Measurements from ENCODE around the gene RPL10. TPM values are rescaled to one million over a fixed set of nuclear protein-coding genes. Genes with fewer than 3 reads are reported as not detected.

RPL10 gene
- total RNA-seq, 2 donors from 2014 or later, result 1,915 to 2,641 TPM

DNA sequence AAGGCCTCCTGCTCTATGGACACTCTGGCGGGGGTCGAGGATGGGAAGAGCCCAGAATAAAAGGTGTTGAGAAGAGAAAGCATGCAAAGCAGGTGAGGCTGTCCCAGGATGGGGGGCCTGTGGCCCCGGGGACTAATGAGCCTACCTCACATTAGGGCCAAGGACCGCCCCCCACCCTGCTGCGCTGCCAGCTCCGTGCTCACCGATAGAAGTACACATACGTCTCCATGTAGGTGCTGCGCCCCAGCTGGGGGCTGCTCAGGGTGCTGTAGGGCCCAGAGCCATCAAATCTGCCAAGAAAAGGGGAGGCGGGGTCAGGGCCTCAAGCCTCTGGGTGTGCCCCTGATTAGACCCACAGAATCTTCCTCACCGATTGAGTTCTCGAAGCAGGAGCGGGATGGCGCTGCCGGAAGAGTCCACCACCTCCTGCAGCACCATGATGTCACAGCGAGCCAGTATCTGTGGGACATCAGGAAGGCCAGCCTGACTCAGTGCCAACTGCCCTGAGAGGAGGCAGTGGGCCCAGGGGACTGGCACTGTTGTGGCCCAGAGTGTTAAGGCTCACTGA, 6.5 kb downstream of the RPL10 start:
- no peak overlapping the region for H3K4me3 ChIP-seq
- no peaks in the 10 kb centered on the region for H3K36me3 ChIP-seq
- H3K4me1 ChIP-seq, result no peaks in the 10 kb centered on the region
- H3K9ac ChIP-seq (ENCODE audit: low read depth in 2 of 2, low read length in 2 of 2), result no peak overlapping the region
- TF ChIP-seq, protein P1, sequence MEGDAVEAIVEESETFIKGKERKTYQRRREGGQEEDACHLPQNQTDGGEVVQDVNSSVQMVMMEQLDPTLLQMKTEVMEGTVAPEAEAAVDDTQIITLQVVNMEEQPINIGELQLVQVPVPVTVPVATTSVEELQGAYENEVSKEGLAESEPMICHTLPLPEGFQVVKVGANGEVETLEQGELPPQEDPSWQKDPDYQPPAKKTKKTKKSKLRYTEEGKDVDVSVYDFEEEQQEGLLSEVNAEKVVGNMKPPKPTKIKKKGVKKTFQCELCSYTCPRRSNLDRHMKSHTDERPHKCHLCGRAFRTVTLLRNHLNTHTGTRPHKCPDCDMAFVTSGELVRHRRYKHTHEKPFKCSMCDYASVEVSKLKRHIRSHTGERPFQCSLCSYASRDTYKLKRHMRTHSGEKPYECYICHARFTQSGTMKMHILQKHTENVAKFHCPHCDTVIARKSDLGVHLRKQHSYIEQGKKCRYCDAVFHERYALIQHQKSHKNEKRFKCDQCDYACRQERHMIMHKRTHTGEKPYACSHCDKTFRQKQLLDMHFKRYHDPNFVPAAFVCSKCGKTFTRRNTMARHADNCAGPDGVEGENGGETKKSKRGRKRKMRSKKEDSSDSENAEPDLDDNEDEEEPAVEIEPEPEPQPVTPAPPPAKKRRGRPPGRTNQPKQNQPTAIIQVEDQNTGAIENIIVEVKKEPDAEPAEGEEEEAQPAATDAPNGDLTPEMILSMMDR (IDR thresholded peaks at IDR 0.05), result no peak
- intact Hi-C loops (cut with DNase I), result loop anchor here (5.0 kb wide), 1 partner anchor 128 kb away; no protein-coding TSS in a partner anchor
- no peak overlapping the region for H3K27ac ChIP-seq
- DNase-seq, result no peak
- no peaks in the 10 kb centered on the region for H3K9me3 ChIP-seq
- no peaks in the 10 kb centered on the region for H3K27me3 ChIP-seq

DNA sequence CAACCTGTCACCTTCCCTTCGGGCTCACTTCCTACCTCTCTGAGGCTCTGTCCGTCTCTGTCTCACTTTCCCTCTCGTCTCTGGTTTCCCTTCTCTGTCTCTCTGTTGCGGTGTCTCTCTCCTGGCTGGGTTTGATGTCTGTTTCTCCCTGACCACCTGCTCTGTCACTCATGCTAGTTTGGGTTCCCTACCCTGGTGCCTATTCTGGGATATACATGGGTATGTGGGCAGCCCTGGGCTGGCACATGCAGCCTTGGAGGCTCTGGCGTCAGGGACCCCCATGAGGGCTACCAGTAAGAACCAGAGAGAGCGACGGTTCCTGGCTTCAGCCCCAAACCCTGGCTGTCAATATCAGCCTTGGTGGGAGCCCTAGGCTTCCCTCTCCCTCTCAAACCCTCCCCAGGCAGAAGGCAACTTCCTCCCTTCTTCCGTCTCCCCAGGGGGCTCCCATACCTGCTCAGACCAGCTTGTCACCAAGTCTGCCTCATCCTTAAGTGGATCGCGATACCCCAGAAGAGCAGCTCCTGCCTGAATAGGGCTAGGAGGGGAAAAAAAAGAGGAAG, 10.6 kb downstream of the RPL10 start:
- no peak for DNase-seq
- Histone ChIP-seq H3K4me1 (no peaks in the 10 kb centered on the region), H3K9me3 (no peaks in the 10 kb centered on the region), H3K27me3 (no peaks in the 10 kb centered on the region), H3K27ac (peak overlapping the region; percentile 15), H3K36me3 (no peaks in the 10 kb centered on the region), H3K4me3 (peak overlapping the region; percentile 16), H3K9ac (ENCODE audit: low read depth in 2 of 2, low read length in 2 of 2) (peak overlapping the region; percentile 30 to 72)
- TF ChIP-seq, protein P1 (IDR thresholded peaks at IDR 0.05), result no peak
- intact Hi-C loops (cut with DNase I), result no loop called here

DNA sequence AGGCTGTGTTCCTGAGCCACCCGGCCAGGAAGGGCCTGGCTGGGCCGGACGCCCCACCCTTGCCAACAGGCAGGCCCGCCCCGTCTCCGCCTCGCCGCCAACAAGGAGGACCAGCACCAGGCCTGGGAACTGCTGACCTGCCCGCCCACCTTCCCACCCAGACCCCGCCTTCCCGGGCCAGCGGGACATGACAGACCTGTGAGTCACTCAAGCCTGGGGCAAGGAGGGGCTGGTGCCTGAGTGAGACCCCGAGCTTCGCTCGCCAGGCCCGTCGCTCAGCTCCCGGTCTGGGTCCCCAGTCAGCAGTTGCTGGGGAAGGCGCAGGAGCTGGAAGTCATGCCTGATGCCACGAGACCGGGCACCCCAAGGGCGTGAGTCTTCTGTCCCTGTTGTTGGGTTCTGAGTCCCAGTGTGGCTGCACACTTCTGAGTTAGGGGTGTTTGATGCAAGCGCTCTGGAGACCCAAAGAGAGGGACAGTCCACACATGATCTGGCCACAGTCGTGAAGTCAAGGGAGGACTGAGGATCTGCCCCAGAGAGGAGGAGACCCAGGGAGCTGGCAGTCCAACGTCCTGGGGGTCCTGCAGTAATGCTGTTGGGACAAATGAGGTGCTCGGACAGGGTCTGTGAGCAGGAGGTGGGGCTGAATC, 11.2 kb downstream of the RPL10 start, which contains the start of gene DNASE1L1:
DNASE1L1 (minus strand) TSS at position 33 of the 650 bp plus-strand sequence. CDS start 3,686 bp downstream, outside the sequence.
- Histone ChIP-seq H3K36me3 (no peaks in the 10 kb centered on the region), H3K4me1 (no peaks in the 10 kb centered on the region), H3K27ac (peak within 1 kb of the TSS; percentile 71), H3K27me3 (no peaks in the 10 kb centered on the region), H3K4me3 (peak within 1 kb of the TSS; percentile 16), H3K9me3 (no peaks in the 10 kb centered on the region), H3K9ac (ENCODE audit: low read depth in 2 of 2, low read length in 2 of 2) (peak within 1 kb of the TSS; percentile 30 to 72)
- intact Hi-C loops (cut with DNase I), result no loop called here
- peak; percentile 91 for DNase-seq
- TF ChIP-seq, protein P1 (IDR thresholded peaks at IDR 0.05), result no peak

DNA sequence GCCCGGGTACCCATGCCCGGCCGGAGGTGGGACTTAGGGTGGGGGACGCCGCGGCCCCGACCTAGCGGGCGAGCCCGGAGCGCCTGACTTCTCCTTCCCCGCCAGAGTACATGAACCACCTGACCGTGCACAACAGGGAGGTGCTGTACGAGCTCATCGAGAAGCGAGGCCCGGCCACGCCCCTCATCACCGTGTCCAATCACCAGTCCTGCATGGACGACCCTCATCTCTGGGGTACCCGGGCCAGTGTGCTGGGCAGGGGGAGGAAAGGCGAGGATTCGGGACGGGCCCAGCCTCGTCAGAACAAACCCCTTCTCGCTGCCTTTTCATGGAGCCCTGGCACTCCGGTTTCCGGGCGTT, 13.8 kb downstream of the RPL10 start:
- TF ChIP-seq, protein P1 (IDR thresholded peaks at IDR 0.05), result no peak
- Histone ChIP-seq H3K36me3 (no peaks in the 10 kb centered on the region), H3K9me3 (no peaks in the 10 kb centered on the region), H3K4me3 (peak overlapping the region; percentile 72), H3K27me3 (no peaks in the 10 kb centered on the region), H3K4me1 (no peaks in the 10 kb centered on the region), H3K27ac (peak overlapping the region; percentile 89), H3K9ac (ENCODE audit: low read depth in 2 of 2, low read length in 2 of 2) (peak overlapping the region; percentile 81 to 84)
- DNase-seq, result peak; percentile 79
- intact Hi-C loops (cut with DNase I), result no loop called here

DNA sequence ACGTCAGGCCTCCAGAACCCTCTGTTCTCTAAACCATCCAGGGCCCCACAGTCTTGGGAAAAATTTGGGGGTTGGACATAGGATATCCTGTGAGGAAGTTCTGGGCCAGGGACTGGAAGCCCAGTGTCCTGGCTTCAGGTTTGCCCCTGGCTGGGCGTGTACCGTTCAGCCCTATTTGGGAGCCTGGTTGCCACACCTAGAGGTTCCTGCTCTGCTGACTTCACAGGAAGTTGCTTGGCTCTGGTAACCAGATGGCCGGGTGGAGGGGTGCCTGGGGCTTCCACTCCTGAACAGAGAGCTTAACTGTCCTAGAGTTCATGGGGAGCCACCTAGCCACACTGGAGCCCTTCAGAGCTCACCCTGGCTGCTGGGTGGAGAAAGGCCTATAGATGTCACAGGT, 14.3 kb downstream of the RPL10 start:
- H3K4me1 ChIP-seq, result no peaks in the 10 kb centered on the region
- H3K9ac ChIP-seq (ENCODE audit: low read depth in 2 of 2, low read length in 2 of 2), result peak overlapping the region; percentile 81 to 84
- peak; percentile 41 for DNase-seq
- intact Hi-C loops (cut with DNase I), result no loop called here
- no peaks in the 10 kb centered on the region for H3K27me3 ChIP-seq
- H3K27ac ChIP-seq, result peak overlapping the region; percentile 89
- TF ChIP-seq, protein P1 (IDR thresholded peaks at IDR 0.05), result no peak
- H3K9me3 ChIP-seq, result no peaks in the 10 kb centered on the region
- H3K4me3 ChIP-seq, result peak overlapping the region; percentile 72
- no peaks in the 10 kb centered on the region for H3K36me3 ChIP-seq

Data from colonic mucosa (tissue), 4 donors.